ENCODE results near the gene KLRB1.
A peak's percentile ranks its signal among the peaks of the same experiment; 100 is the strongest.
"Not testable (repeated sequence)": the region's sequence is repeated elsewhere in the genome, so short reads cannot be mapped to it uniquely, and the experiment has no call there.

Gene KLRB1

GRCh38 chr12:9607716-9608115 is at the start of gene KLRB1:
TSS of gene KLRB1 (minus strand) at chr12:9607916. CDS start at chr12:9607839, 77 bp downstream.
- FAIRE-seq: no peak

GRCh38 chr12:9651265-9651729 is 43.6 kb upstream of the KLRB1 start:
- FAIRE-seq: no peak

GRCh38 chr12:9650151-9650576 is 42.4 kb upstream of the KLRB1 start:
- FAIRE-seq: no peak

- no peak for FAIRE-seq
Measured at GRCh38 chr12:9649532-9649940, 41.8 kb upstream of the KLRB1 start.

- no peak for FAIRE-seq
Measured at GRCh38 chr12:9648701-9649531, 41.2 kb upstream of the KLRB1 start.

- no peak for FAIRE-seq
Measured at GRCh38 chr12:9647825-9648700, 40.3 kb upstream of the KLRB1 start.

- no peak for FAIRE-seq
Measured at GRCh38 chr12:9646794-9647781, 39.4 kb upstream of the KLRB1 start.

GRCh38 chr12:9644985-9645551 is 37.4 kb upstream of the KLRB1 start:
- not testable (repeated sequence) for FAIRE-seq

GRCh38 chr12:9643266-9643660 is 35.5 kb upstream of the KLRB1 start:
- no peak for FAIRE-seq

- FAIRE-seq: no peak
Measured at GRCh38 chr12:9642606-9643265, 35.0 kb upstream of the KLRB1 start.

GRCh38 chr12:9640024-9640423 is 32.3 kb upstream of the KLRB1 start:
- no peak for FAIRE-seq

- FAIRE-seq: no peak
Measured at GRCh38 chr12:9636851-9637206, 29.1 kb upstream of the KLRB1 start.

GRCh38 chr12:9636150-9636850 is 28.6 kb upstream of the KLRB1 start:
- FAIRE-seq: no peak

- no peak for FAIRE-seq
Measured at GRCh38 chr12:9634969-9635754, 27.4 kb upstream of the KLRB1 start.

GRCh38 chr12:9634177-9634803 is 26.6 kb upstream of the KLRB1 start:
- peak; percentile 92 for FAIRE-seq

- FAIRE-seq: no peak
Measured at GRCh38 chr12:9632766-9633165, 25.1 kb upstream of the KLRB1 start.

GRCh38 chr12:9626821-9627220 is 19.1 kb upstream of the KLRB1 start:
- FAIRE-seq: no peak

- no peak for FAIRE-seq
Measured at GRCh38 chr12:9626291-9626690, 18.6 kb upstream of the KLRB1 start.

GRCh38 chr12:9625019-9625418 is 17.3 kb upstream of the KLRB1 start:
- no peak for FAIRE-seq
